GM18951 (cell line): ENCODE data around the gene NRXN2.

Source experiments
- POLR2A ChIP-seq: IDR thresholded peaks from 4 replicates; pipeline ENCODE4 v1.6.1; 2011; ENCODE audit warnings: mild to moderate bottlenecking; ENCODE audit not compliant: insufficient read length, insufficient read depth; ENCODE audit errors: extremely low read depth
- in situ Hi-C: fragments of 300-500 bp; cut with MboI; formaldehyde crosslinking; loops from one replicate; pipeline ENCODE4 v1.12.0; 2022; ENCODE audit warnings: low sequenced_read_pairs, mixed read lengths, inconsistent platforms; ENCODE audit not compliant: unreplicated experiment

The NRXN2 gene

DNA sequence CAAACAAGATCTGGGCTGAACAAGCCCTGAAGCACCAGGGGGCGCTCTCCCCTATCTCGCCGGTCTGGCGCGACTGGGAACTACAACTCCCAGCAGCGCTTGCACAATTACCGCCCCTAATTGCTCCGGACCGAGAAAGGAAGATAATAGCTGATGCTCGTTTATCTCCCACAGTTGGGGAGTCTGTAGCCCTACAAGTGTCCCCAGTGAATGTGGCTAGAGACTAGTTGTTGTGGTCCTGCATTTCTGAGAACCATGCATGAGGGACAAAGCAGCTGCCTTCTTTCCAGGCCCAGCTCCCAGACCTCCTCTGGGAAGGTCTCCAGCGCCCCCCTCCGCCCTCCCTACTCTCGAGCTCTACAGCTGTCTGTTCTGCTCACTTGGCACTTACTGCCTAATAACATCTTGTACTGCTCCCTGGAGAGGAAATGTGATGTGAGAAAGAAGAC lies 34.4 kb downstream of the NRXN2 start:
- in situ Hi-C loops: no loop called here
- TF ChIP-seq POLR2A: no peak

DNA sequence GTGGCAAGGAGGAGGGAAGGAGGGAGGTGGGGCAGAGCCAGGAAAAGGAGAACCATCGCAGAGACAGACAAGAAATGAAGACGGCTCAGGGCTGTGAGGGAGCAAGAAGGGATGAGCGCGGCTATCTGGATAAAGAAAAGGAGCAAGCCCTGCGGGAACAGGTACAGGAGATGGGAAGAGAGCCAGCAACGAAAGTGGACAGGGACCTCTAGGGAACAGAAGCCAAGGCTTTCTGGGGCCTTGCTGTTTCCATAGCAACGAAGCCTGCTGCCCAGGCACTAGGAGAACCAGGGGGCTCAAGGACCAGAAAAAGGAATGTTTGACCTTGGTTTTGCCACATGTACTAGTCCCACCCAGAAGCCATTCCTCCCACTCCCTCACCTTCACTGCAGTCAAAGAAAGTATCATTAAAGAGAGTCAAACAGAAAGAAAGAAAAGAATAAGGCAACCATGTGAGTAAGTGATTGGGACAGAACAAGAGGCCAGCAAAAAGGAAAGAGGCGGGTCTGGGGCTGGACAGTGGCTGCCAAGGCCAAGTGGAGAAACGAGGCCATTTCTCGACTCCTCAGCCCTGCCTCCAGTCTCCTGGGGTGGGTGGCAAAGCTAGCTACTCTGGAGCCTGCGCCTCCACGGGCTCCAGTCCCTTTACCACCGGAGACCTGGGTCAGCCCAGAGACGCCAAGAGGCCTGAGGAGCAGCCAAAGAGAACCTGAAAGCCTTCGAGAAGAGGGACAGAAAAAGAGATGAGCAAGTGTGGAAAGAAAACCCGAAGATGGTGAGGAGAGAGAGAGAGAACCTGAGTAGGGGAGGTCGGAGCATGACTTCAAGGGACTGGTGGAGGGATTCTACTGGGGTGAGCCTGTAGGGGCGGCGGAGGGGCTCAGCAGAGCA lies 35.1 kb downstream of the NRXN2 start:
- no peak for TF ChIP-seq POLR2A
- in situ Hi-C loops: no loop called here

DNA sequence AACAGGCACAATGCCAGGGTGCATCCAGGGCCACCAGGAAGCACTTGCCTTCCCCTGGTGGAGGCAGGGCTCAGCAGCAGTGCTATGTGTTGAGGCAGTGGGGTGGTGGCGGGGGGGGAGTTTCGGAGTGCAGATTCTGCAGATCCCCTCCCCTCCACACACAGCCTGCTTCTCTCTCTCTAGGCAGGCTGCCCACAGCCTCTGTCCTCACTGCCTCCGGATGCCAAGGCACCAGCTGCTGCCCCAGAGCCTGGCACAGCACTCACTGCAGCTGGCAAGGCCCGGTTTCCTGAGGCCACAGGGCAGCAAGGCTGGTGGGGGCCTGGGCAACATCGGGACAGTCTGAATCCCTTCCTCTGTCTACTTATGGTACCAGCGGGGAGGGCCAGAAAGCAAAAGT lies 35.8 kb downstream of the NRXN2 start:
- TF ChIP-seq POLR2A: no peak
- in situ Hi-C loops: no loop called here

DNA sequence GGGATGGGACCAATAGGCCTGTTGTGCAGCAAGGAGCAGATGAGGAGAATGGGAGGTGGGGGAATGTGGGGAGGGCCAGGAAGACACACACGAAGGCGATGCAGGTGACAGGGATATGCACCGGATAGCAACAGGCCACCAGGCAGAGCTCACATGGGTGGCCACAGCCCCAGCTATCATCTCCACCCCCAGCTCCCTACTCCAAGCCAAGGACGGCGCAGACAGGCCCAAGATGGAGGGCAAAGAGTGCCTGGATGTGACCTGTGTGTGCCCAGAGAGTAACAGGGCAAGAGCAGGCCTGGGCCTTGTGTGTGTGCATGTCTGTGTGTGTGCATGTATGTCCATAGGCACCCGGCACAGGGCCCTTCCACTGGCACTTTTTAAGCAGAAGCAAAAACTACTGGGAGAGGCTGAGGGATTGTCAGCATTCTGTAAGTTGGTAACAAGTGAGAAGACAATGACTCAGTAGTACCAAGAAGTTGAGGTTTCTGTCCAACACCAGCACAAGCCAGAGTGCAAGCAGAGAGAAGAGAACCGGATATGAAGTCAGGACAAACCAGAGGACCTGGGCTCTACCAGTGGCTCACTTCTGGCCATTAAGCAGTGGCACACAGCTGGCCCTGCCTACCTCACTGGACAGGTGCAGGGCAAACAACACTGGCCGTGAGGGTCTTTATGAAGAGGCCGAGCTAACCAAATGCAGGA lies 36.4 kb downstream of the NRXN2 start:
- TF ChIP-seq POLR2A: no peak
- in situ Hi-C loops: no loop called here

DNA sequence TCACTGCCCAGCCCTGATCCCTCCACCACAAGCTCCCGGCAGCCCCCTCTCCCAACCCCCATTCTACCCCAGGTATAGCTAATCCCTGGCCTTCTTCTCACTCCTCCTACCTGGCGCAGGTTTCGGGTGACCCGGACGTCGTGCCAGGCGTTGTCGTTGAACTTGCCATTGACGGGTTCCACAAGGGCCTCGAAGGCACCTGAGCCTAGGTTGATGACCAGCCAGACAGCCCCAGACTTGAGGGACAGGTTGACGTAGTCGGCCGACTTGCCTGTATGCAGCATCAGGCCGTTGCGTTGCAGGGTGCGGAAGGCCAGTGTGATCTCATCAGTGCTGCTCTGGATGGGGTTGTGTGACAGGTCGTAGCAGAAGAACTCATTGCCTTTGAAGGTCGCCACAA lies 37.5 kb downstream of the NRXN2 start:
- no peak for TF ChIP-seq POLR2A
- in situ Hi-C loops: no loop called here

DNA sequence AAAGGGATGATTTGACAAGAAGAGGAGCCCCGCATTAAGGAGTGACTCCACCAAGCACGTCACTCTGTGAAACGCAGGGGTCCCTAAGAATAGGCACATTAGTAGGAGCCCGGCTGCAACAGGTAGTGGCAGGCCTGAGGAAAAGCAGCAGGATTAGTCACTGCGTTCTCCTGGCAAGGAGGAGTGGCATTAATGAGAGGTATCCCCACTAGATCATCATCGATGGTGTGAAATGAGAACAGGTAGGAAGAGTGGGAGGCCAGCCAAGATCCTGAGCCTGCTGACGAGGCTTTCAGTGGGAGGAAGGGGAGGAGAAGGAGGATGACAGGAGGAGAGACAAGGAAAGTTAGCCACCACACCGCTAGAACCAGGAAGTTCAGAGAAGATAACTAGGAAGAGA lies 38.6 kb downstream of the NRXN2 start:
- TF ChIP-seq POLR2A: no peak
- in situ Hi-C loops: no loop called here

DNA sequence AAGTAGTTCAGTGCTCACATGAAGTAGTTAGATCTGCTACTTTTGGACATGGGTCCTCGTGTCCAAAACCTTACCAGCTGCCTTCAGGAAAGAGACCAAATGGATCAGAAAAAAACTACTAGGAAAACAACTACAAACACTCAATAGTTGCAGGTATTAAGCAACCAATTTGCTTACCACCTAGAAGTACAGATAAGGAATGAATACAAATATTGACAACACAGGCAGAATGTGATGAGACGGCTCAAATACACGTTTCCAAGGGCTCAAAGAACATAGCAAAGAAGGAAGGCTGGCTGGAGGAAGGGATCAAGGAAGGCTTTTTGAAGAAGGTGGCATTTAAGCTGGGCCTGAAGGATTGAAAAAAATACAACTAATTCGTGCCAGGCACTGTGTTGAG lies 41.8 kb downstream of the NRXN2 start:
- in situ Hi-C loops: no loop called here

DNA sequence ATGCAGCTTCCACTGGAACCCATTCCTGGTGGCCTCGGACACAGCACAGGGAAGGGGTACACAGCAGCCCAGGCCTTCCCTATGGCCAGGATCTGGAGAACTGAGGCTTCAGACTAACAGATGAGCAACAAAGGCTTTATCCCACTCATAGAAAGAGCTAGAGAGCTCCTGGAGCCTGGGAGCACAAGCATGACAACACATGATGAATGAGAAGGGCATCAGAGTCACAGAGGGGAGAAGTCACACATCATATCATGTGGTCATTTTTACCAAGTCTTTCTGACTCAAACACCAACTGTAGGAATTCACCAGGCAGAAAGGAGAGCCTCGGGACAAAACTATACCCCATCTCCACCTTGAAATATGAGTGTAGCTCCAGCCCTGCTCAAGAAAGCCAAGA lies 43.2 kb downstream of the NRXN2 start:
- in situ Hi-C loops: no loop called here
- no peak for TF ChIP-seq POLR2A

More for the DNA sequence above, 41.8 kb downstream of the NRXN2 start:
- no peak for TF ChIP-seq POLR2A

DNA sequence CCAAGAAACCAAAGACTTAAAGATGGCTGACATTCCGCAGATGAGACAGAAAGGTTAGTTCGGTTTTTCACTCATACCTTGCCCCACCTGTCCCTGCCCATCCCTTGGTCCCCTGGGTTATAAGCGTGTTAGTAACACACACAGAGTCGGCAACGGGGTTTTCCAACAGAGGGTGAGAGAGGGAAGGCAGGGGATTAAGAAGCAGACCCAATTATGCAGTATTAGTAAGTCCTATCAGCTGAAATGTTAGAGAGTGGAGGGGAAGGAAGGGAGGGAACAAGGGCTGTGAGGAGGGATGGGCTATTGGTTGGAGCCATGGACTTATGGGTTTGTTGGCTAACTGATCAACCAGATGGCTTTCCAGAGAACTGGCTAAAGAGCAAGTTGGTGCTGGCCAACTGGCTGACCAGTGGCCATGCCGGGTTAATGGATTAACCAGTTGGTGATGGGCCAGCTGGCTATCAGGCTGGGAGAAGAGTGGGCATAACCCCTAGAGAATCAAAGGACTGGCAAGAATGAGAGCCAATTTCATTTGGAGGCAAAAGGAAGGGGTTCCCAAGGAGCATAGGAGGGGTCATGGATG lies 45.5 kb downstream of the NRXN2 start:
- in situ Hi-C loops: no loop called here
- no peak for TF ChIP-seq POLR2A

DNA sequence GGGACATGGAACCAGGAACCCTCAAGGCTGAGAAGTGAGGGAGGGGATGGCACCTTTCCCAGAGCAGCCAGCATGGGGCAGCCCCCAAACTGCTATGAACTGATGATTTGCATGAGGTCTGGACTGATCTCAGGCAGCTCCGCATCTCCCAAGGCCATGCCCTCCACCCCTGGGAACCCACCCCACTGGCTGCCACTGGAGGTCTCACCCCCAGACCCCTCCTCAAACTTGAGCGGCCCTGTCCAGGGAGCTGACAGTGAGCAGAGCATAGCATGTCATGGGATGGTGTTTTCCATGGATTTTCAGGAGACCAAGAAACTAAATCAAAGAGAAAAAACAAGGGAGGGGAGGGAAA lies 46.8 kb downstream of the NRXN2 start:
- in situ Hi-C loops: no loop called here

DNA sequence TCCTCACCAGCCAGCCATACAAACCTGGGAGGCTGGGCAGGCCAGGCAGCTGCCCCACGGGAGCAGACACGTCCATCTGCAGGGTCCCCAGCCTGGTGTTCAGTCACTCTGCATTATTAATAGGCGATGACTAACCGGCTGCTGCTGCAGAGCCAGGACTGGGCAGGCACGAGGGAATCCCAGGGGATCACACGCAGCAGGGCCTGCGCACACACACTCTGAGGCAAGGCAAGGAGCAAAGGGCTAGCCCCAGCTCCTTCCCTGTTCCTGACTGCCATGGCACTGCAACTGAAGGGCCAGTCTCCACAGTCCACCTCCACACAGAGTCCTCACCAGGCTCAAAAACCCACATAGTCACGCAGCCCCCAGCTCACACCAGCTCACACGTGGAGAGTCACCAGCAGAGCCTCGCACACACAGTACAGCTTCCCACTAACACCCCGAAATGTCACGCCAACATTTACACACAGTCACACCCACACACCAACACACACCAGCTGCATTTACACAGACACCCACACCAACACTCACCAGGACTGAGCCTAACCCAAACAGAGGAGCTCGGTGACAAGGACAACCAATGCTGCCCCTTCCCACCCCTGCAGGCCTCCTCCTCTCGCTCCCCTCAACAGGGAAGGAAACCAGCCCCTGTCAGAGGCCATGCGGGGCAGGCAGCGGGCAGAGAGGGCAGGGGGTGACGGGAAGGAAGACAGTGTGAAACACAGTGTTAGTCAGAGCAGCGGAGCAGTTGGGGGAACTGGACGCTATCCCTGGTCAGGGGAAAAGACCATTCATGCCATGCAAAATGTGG lies 47.3 kb downstream of the NRXN2 start:
- in situ Hi-C loops: no loop called here
- TF ChIP-seq POLR2A: no peak

More for the DNA sequence above, 46.8 kb downstream of the NRXN2 start:
- no peak for TF ChIP-seq POLR2A

DNA sequence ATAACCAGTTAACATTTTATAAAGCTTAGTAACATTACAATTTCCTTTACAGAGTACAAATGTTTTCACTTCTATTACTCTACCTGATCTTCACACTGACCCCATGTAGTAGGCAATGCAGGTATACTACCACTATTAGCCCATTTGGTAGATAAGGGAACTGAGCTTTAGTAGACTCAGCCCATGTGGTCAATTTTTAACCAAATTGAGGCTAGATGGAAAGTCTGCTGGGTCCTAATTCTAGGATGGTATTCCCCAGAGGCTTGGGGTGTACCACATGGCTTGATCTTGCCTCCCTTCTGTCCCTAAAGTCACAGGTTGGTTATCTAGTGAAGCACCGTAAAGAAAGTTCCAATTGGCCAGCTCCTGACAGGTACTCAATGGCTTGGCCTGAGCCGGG lies 48.2 kb downstream of the NRXN2 start:
- no peak for TF ChIP-seq POLR2A
- in situ Hi-C loops: no loop called here

DNA sequence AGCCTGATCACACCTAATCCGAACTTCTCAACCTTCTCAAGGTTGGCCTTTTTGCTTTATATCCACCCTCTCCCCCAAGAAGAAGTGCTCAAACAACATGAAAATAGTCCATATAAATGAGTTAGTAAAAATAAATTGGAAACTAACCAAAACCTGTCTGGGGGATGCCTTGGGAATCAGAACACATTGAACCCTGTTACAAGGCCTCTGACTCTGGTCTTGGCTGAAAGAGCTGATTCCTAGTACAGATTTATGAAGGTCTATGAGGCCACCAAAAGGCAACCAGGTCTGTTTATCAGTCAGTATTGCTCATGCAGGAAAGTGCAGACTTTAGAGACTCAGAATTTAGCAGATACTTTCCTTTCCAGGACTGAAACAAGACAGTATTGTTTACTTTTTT lies 49.7 kb downstream of the NRXN2 start:
- in situ Hi-C loops: no loop called here
- no peak for TF ChIP-seq POLR2A

DNA sequence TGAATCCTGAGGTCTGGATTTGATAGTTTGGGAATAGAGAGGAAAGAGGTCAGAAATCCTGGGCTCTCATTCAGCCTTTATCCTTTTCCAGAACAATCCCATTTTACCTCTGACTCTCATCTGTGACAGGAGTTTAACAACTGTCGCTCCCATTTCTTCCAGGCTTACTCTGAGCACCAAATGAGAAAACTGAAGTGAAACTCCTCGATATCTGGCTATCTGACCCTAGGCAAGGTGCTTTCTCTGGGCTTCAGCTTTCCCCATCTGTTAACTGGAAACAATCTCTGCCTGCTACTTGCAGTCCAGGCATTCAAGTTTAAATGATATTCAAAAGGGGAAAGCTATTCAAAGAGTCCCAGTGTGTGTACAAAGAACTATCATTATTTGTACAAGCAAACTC lies 50.1 kb downstream of the NRXN2 start:
- in situ Hi-C loops: no loop called here

More for the DNA sequence above, 50.1 kb downstream of the NRXN2 start:
- TF ChIP-seq POLR2A: no peak
